Suppressor macrophage treated with lipopolysaccharide for 1 hour (primary cell): ENCODE results near the gene MYBPHL.

Source experiments
- DNase-seq, 3 donors: peaks; one replicate each; pipeline ENCODE4 v3.0.0-alpha.2; 2020 to 2022

Gene MYBPHL

GRCh38 chr1:109251277-109252166, 55.3 kb downstream of the MYBPHL start:
- no peak for DNase-seq

GRCh38 chr1:109250454-109251276, 56.1 kb downstream of the MYBPHL start:
- no peak for DNase-seq

GRCh38 chr1:109249654-109250401, 57.0 kb downstream of the MYBPHL start:
- DNase-seq = peak in 2 of 3 donors; percentile 30 to 58

GRCh38 chr1:109248797-109249629, 57.8 kb downstream of the MYBPHL start, which contains the start of gene CELSR2:
CELSR2 (plus strand) TSS chr1:109249539; CDS start chr1:109250080, 541 bp downstream.
- DNase-seq = peak; percentile 63 to 87 (median 76)

- DNase-seq = no peak
These were observed 58.4 kb downstream of the MYBPHL start for GRCh38 chr1:109248444-109248796.

- DNase-seq = peak in 2 of 3 donors; percentile 9 to 19
These were observed 59.1 kb downstream of the MYBPHL start for GRCh38 chr1:109247401-109248365.

GRCh38 chr1:109246141-109246551, 60.7 kb downstream of the MYBPHL start:
- no peak for DNase-seq

- DNase-seq = no peak
These were observed 62.8 kb downstream of the MYBPHL start for GRCh38 chr1:109243860-109244552.

GRCh38 chr1:109243221-109243620, 63.6 kb downstream of the MYBPHL start:
- DNase-seq = no peak

GRCh38 chr1:109242387-109242786, 64.4 kb downstream of the MYBPHL start:
- DNase-seq = no peak
